Measurements from ENCODE around the gene MUC20. TPM values are rescaled to one million over a fixed set of nuclear protein-coding genes. Genes with fewer than 3 reads are reported as not detected.

The MUC20 gene
- total and polyA plus RNA-seq, 9 of the 15 experiments (the other 6 are each of a cell fraction or from before 2014, with no cell fraction given), result 0.03 to 0.23 (median 0.15) TPM; not detected in 3

GRCh38 chr3:195708626-195709481 is 11.9 kb upstream of the MUC20 start:
- peak; percentile 4; the same call in 1 of the 3 replicates for ATAC-seq
- no peak for DNase-seq (ENCODE audit: extremely low read depth in 1 of 4, low spot score in 3 of 4)
- no peak overlapping the region for H3K4me3 ChIP-seq
- no peaks in the 10 kb centered on the region for H3K9me3 ChIP-seq (replicated peaks; ENCODE audit: control insufficient read depth, insufficient read depth, low read depth, low read length)
- ChIA-PET CTCF (ENCODE audit: low intra/inter-chr PET ratio) (no interaction called here), POLR2A (interaction anchor here (0.5 to 5.0 kb wide), 8 partner anchors 10 to 1236 kb away, joined by 3 to 23 read pairs (median 5); partner anchors contain the start of gene MUC20)
- H3K9ac ChIP-seq (ENCODE audit: insufficient read depth in 1 of 2, low read depth in 2 of 2, low read length in 2 of 2), result peak overlapping the region in 1 of 2 experiments; percentile 47; a peak in 1 of 4 replicates
- no peaks in the 10 kb centered on the region for H4K20me1 ChIP-seq (replicated peaks; ENCODE audit: control insufficient read depth, insufficient read depth, low read length)
- intact Hi-C loops (cut with micrococcal nuclease), result loop anchor here (10.0 kb wide), 1 partner anchor 434 kb away; the partner anchor contains the start of gene XXYLT1
- no peaks in the 10 kb centered on the region for H3K9me1 ChIP-seq (ENCODE audit: control insufficient read depth, insufficient read depth, low read length)
- no peak overlapping the region for H3K27ac ChIP-seq (ENCODE audit: extremely low read depth, low read depth, low read length)
- no peak overlapping the region for H2AFZ ChIP-seq (ENCODE audit: low read depth, low read length)
- no peaks in the 10 kb centered on the region for H3K36me3 ChIP-seq (ENCODE audit: control insufficient read depth, insufficient read depth, low read length)
- no peak overlapping the region for H3K4me2 ChIP-seq (ENCODE audit: insufficient read depth, low read length)
- no TSS peak for BruUV-seq (replicated peaks)
- 21% methylated on average over 6 of the region's 6 CpGs for WGBS (ENCODE audit: insufficient coverage, low coverage, missing lambda C conversion rate)
- no peaks in the 10 kb centered on the region for H3K79me2 ChIP-seq (ENCODE audit: control insufficient read depth, insufficient read depth, low read length)
- no peak for FAIRE-seq
- in situ Hi-C loops (cut with MboI), result loop anchor here (10.0 to 25.0 kb wide), 3 partner anchors 503 to 1946 kb away; partner anchors contain the start of genes RNF168, SLC51A, SMCO1 and ZDHHC19
- H3K27me3 ChIP-seq (ENCODE audit: control insufficient read depth in 2 of 2, insufficient read depth in 2 of 2, low read length in 2 of 2), result peaks cover 0 to 7% of the 10 kb centered on the region in 2 experiments; a peak in 1 of 5 replicates
- H3K4me1 ChIP-seq (replicated peaks in 1 of 2; ENCODE audit: control insufficient read depth in 2 of 2, insufficient read depth in 2 of 2, low read length in 2 of 2), result peaks cover 4% of the 10 kb centered on the region in 2 experiments; a peak in 3 of 5 replicates
- TF ChIP-seq, protein P1, sequence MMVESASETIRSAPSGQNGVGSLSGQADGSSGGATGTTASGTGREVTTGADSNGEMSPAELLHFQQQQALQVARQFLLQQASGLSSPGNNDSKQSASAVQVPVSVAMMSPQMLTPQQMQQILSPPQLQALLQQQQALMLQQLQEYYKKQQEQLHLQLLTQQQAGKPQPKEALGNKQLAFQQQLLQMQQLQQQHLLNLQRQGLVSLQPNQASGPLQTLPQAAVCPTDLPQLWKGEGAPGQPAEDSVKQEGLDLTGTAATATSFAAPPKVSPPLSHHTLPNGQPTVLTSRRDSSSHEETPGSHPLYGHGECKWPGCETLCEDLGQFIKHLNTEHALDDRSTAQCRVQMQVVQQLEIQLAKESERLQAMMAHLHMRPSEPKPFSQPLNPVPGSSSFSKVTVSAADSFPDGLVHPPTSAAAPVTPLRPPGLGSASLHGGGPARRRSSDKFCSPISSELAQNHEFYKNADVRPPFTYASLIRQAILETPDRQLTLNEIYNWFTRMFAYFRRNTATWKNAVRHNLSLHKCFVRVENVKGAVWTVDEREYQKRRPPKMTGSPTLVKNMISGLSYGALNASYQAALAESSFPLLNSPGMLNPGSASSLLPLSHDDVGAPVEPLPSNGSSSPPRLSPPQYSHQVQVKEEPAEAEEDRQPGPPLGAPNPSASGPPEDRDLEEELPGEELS (CRISPR knock-in tag; IDR thresholded peaks at IDR 0.05; ENCODE audit: borderline replicate concordance), result peak; percentile 83
- TF ChIP-seq ZNF224 (CRISPR knock-in tag; IDR thresholded peaks at IDR 0.05) (peak; percentile 71; the same call in 1 of the 2 replicates), MBD2 (IDR thresholded peaks at IDR 0.05; ENCODE audit: borderline replicate concordance, low read depth) (no peak), YY1 (IDR thresholded peaks at IDR 0.05; ENCODE audit: borderline replicate concordance in 1 of 3, control insufficient read depth in 1 of 3, extremely low read depth in 1 of 3, insufficient read depth in 3 of 3, insufficient read length in 1 of 3, insufficient replicate concordance in 2 of 3, low read depth in 1 of 3, low read length in 2 of 3) (peak in 1 of 3 experiments; percentile 11), ESRRB (CRISPR knock-in tag; IDR thresholded peaks at IDR 0.05; ENCODE audit: borderline replicate concordance) (no peak), PURB (CRISPR knock-in tag; IDR thresholded peaks at IDR 0.05; ENCODE audit: low read depth) (no peak), ZNF76 (CRISPR knock-in tag; IDR thresholded peaks at IDR 0.05; ENCODE audit: borderline replicate concordance) (no peak), FOXK1 (CRISPR knock-in tag; IDR thresholded peaks at IDR 0.05; ENCODE audit: borderline replicate concordance) (peak; percentile 87; the same call in 1 of the 2 replicates), RFX7 (CRISPR knock-in tag; IDR thresholded peaks at IDR 0.05) (no peak), FOXP1 (CRISPR knock-in tag; IDR thresholded peaks at IDR 0.05) (0 out of 2 replicates have a peak, but pooled peaks have one; percentile 31), TSC22D4 (tag; IDR thresholded peaks at IDR 0.05) (no peak), ZBTB49 (CRISPR knock-in tag; IDR thresholded peaks at IDR 0.05; ENCODE audit: borderline replicate concordance) (0 out of 2 replicates have a peak, but pooled peaks have one; percentile 68)
- TF ChIP-seq, protein P2, sequence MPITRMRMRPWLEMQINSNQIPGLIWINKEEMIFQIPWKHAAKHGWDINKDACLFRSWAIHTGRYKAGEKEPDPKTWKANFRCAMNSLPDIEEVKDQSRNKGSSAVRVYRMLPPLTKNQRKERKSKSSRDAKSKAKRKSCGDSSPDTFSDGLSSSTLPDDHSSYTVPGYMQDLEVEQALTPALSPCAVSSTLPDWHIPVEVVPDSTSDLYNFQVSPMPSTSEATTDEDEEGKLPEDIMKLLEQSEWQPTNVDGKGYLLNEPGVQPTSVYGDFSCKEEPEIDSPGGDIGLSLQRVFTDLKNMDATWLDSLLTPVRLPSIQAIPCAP (CRISPR knock-in tag; IDR thresholded peaks at IDR 0.05; ENCODE audit: borderline replicate concordance), result 0 out of 2 replicates have a peak, but pooled peaks have one; percentile 36
